Transverse colon (tissue), 4 donors: Measurements from ENCODE around the gene NUTM2E. TPM values are rescaled to one million over a fixed set of nuclear protein-coding genes. Genes with fewer than 3 reads are reported as not detected.
"Not testable (repeated sequence)": the region's sequence is repeated elsewhere in the genome, so short reads cannot be mapped to it uniquely, and the experiment has no call there.

Source experiments
- DNase-seq: peaks from one replicate; pipeline ENCODE4 v3.0.0-alpha.2; 2019
- H3K27ac ChIP-seq, 4 donors: fragments of 200-600 bp; sonication (generic); 2 replicates each; pipeline ENCODE4 v1.5.1; 2016 to 2018; ENCODE audit warnings: inconsistent platforms in 4 of 4
- H3K27me3 ChIP-seq: fragments of 200-600 bp; sonication (generic); 2 replicates; pipeline ENCODE4 v1.5.1; 2017; ENCODE audit warnings: inconsistent platforms
- H3K36me3 ChIP-seq, 4 donors: fragments of 200-600 bp; sonication (generic); 2 replicates each; pipeline ENCODE4 v1.5.1; 2017 to 2019; ENCODE audit warnings: inconsistent platforms in 4 of 4
- H3K4me1 ChIP-seq, 4 donors: fragments of 200-600 bp; sonication (generic); 2 replicates each; pipeline ENCODE4 v1.5.1; 2017 to 2020; ENCODE audit warnings: inconsistent platforms in 4 of 4
- H3K4me3 ChIP-seq, 4 donors: fragments of 200-600 bp; sonication (generic); 1 replicate in 1 of 4; 2 replicates in 3 of 4; pipeline versions ENCODE4 v1.5.1 to v1.6.1; 2017 to 2019; ENCODE audit warnings: inconsistent platforms in 4 of 4
- H3K9me3 ChIP-seq, 2 donors: fragments of 200-600 bp; sonication (generic); 2 replicates each; pipeline ENCODE4 v1.5.1; 2017 to 2019; ENCODE audit warnings: inconsistent platforms in 2 of 2
- WGBS, 2 donors: methylation state at CpG; one replicate each; pipeline ENCODE4 v1.1.5; 2018; ENCODE audit warnings: low coverage in 1 of 2; 5-methylcytosine and 5-hydroxymethylcytosine counted together
- in situ Hi-C, 4 donors: fragments of 200-750 bp; cut with MboI; loops; one replicate each; pipeline versions ENCODE4 v1.15.0 to v1.15.1; 2017; ENCODE audit warnings: low sequenced_read_pairs in 3 of 4, low pct_ligation_motif_present in 1 of 4, low pct_unique_long_range_greater_than_20kb in 1 of 4
- intact Hi-C: fragments of 100-400 bp; cut with DNase I; formaldehyde crosslinking; loops from one replicate; pipeline ENCODE4 v1.15.1; 2023; ENCODE audit warnings: low total_unique reads
- total RNA-seq, 4 donors: library from RNA; depleted of rRNA; stranded (reverse); fragments of >200 nt; gene quantifications; one replicate each; pipeline ENCODE4 v1.1.0, GENCODE V29; 2016

The NUTM2E gene
- total RNA-seq, 4 donors from 2014 or later = 0.27 TPM; not detected in 3

DNA sequence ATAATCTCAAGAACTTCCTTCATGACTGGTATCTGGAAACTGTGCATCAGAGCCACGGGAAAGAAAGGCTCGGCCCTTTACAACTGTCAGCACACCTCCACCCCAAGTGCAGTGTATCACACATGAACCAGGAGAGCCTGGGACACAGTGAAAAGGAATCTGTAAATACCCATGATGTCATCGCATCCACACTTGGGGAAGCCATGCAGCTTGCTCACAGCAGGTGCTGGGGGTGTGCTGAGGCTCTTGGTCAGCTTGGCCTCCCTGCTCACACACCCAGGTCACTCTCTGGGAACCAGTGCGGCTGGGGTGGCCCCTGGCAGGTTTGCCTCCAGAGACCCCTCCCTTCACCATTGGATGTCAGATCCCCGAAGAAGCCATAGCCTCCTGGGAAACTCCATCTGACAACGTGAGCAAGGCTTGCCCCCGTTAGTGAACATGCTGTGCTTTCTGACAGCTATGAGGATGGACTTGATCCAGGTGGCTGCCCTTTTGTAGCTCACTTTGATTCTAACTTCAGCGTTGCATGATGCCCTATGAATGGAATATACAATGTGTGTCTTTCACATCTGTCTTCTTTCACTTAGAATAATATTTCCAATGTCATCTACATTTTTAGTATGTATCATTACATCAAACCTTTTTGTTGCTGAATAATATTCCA, 26.8 kb downstream of the NUTM2E start:
- H3K27ac ChIP-seq, DNase-seq, in situ Hi-C loops, H3K27me3 ChIP-seq, H3K4me3 ChIP-seq, H3K36me3 ChIP-seq, intact Hi-C loops, H3K4me1 ChIP-seq, H3K9me3 ChIP-seq: not testable (repeated sequence)
- WGBS, 2 donors = 80% methylated on average over 3 of the region's 8 CpGs; no CpG with 5 or more reads in 1 of the 2 donors

DNA sequence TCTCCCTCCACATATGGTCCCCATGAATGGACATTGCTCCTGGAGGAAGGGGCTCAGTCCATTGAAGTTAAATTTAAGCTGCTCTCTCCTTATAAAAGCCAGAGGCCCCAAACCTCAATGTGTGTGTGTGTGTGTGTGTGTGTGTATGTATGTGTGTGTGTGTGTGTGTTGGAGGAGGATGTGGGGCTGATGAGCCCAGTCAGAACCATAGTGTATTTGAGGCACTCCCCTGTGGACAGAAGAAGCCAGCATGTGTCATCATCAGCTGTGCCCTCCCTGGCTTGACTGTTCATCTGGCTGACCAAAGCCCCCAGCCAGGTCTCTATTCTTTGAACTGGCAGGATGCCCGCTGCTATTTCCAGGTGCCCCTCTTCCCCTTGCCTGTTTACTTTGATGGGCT, 35.7 kb downstream of the NUTM2E start:
- intact Hi-C loops, DNase-seq, H3K4me3 ChIP-seq, H3K27ac ChIP-seq, H3K27me3 ChIP-seq, H3K36me3 ChIP-seq, H3K4me1 ChIP-seq, in situ Hi-C loops, H3K9me3 ChIP-seq: not testable (repeated sequence)
- WGBS, 2 donors = 30 to 100% methylated on average over 1 of the region's 1 CpG

DNA sequence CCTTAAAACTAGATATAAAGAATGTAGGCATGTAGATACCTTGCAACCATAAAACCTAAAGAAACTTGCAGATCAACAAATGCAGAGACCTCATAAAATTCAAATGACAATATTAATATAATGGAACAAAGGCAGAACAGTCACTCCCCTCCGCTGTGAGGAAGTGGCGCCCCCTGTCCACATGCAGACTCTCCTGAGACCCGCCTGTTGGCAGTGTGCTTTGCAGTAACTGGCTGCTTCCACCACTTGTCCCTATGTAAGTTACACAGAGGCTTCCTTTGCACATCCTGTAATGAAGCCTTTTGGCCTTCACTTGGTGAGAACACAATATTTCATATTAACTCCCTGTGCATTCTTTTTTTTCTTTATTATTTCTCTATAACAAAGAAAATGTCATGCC, 36.3 kb downstream of the NUTM2E start:
- WGBS, 2 donors = no CpG with 5 or more reads among the region's 3 CpGs
- DNase-seq, intact Hi-C loops, H3K36me3 ChIP-seq, H3K27me3 ChIP-seq, H3K4me1 ChIP-seq, H3K9me3 ChIP-seq, H3K4me3 ChIP-seq, in situ Hi-C loops, H3K27ac ChIP-seq: not testable (repeated sequence)

DNA sequence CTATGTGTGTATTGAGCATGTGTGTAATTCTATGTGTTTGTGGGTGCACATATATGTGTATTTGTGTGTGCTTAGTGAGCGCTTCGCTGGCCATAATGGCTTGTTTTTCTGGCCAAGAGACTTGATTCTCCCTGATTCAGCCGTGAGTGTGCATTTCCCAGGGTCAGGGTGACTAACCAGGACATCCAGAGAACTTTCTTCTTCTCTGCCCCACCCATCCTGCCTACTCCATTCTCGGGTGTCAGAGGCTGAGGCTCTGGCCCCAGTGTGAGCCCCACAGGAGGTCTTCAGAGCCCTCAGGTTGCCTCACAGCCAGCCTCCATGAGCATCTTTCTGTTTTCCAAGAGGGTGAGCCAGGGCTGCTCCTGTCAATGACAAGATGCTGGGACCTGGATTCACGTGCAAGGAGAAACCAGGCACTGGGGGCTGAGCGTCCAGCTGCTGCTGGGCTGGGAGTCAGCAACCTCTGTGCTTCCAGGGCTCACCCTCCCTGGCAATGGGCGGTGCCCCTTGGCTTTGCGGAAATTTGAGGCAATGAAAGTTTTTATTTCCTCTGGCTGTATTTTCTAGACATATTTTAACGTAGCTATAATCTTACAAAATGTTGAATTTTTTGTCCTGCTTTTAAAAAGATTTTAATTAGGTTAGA, 40.5 kb downstream of the NUTM2E start:
- 76% methylated on average over 4 of the region's 9 CpGs; no CpG with 5 or more reads in 1 of the 2 donors for WGBS, 2 donors
- H3K36me3 ChIP-seq, intact Hi-C loops: not testable (repeated sequence)

DNA sequence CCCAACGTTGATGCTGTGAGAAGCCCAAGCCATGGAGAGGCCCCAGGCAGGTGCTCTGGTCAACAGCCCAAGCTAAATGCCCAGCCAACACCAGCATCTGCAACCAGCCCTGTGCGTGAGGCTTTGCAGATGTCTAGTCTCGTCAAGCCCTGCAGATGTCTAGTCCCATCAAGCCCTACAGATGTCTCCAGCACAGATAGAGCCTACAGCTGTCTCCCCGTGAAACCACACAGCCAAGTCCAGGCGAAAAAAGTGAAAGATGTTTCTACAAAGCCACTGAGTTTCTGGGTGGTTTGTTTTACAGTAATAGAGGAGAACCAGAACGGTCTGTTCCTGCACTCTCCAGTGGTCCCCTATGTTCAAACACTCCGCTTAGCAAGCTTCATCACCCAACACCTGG, 41.5 kb downstream of the NUTM2E start:
- WGBS, 2 donors = 69% methylated on average over 2 of the region's 7 CpGs; no CpG with 5 or more reads in 1 of the 2 donors

More for the DNA sequence above, 40.5 kb downstream of the NUTM2E start:
- H3K4me3 ChIP-seq, H3K27me3 ChIP-seq, H3K9me3 ChIP-seq, DNase-seq, H3K4me1 ChIP-seq, in situ Hi-C loops, H3K27ac ChIP-seq: not testable (repeated sequence)

DNA sequence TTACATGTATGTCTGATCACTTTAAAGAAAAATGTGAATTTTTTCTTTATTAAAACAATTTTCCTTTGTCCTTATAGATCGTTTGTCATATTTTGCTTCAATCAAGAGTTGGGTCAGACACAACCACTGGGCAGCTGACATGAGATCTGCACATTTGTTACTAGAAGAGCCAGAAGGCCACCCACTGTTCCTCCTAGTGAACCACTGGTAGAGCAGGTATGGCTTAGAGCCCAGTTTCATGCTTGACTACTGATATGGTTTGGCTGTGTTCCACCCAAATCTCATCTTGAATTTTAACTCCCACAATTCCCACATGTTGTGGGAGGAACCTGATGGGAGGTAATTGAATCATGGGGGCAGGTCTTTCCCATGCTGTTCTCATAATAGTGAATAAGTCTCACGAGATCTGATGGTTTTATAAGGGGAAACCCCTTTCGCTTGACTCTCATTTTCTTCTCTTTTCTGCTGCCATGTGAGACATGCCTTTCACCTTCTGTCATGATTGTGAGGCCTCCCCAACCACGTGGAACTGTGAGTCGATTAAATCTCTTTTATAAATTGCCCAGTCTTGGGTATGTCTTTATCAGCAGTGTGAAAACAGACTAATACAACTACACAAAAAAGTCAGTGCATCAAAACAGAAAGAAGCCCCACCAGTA, 43.0 kb downstream of the NUTM2E start:
- H3K4me1 ChIP-seq, H3K27me3 ChIP-seq, in situ Hi-C loops, H3K27ac ChIP-seq, H3K36me3 ChIP-seq, intact Hi-C loops, H3K4me3 ChIP-seq, DNase-seq, H3K9me3 ChIP-seq: not testable (repeated sequence)
- 55 to 69% methylated on average over 3 to 5 of the region's 5 CpGs for WGBS, 2 donors

More for the DNA sequence above, 41.5 kb downstream of the NUTM2E start:
- DNase-seq, intact Hi-C loops, H3K27me3 ChIP-seq, H3K4me3 ChIP-seq, H3K9me3 ChIP-seq, H3K36me3 ChIP-seq, H3K27ac ChIP-seq, in situ Hi-C loops, H3K4me1 ChIP-seq: not testable (repeated sequence)

DNA sequence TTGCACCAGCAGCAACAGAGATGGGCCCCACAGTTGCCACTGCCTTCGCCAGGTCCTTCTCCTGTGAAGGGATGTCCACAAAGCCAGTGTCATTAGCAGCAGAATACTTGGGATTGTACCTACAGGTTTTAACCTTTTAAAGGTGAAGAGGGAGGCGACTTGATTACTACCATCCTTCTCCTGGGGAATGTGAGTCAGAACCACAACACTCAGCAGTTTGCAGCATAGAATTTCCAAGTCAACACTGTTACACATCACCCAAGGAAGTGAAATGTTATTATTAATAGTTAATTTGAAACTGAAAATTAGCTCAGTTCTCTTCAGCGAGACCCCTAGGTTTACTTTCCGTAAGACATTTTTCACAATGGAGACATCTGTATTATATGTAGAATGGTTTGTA, 45.2 kb downstream of the NUTM2E start:
- H3K4me3 ChIP-seq, H3K27me3 ChIP-seq, H3K27ac ChIP-seq, H3K36me3 ChIP-seq, DNase-seq, H3K9me3 ChIP-seq, intact Hi-C loops, in situ Hi-C loops, H3K4me1 ChIP-seq: not testable (repeated sequence)
- WGBS, 2 donors = 40 to 46% methylated on average over 1 to 2 of the region's 4 CpGs

Other genes starting within 250 kb of the NUTM2E start
- not detected for gene SFTPA1, start 215.8 kb upstream of the NUTM2E start, total RNA-seq
- 1 to 10 TPM in 2 of 4 donors, under 1 TPM in 1, not detected in 1; 0.79 to 6.8 (median 1.6) TPM for gene NUTM2B, start 123.5 kb upstream of the NUTM2E start, total RNA-seq
- gene SFTPD, start 122.4 kb downstream of the NUTM2E start, total RNA-seq = not detected